Esophagus squamous epithelium (tissue), 5 donors: Measurements from ENCODE around the gene ADCK1. TPM values are rescaled to one million over a fixed set of nuclear protein-coding genes. Genes with fewer than 3 reads are reported as not detected.

Experiments used
- DNase-seq: peaks from one replicate; lab custom pipeline; 2025; lab: John Stamatoyannopoulos, UW
- H3K27ac ChIP-seq, 4 donors: fragments of 200-600 bp; sonication (generic); one replicate each; pipeline ENCODE4 v1.5.1; 2016 to 2019; ENCODE audit warnings: mild to moderate bottlenecking in 1 of 4
- H3K27me3 ChIP-seq, 4 donors: fragments of 200-600 bp; sonication (generic); 1 replicate in 3 of 4; 2 replicates in 1 of 4; pipeline versions ENCODE4 v1.5.1 to v1.6.0; 2017 to 2021; ENCODE audit warnings: antibody characterized with exemption in 1 of 4
- H3K36me3 ChIP-seq, 3 donors: fragments of 200-600 bp; sonication (generic); one replicate each; pipeline ENCODE4 v1.5.1; 2016 to 2019
- H3K4me1 ChIP-seq, 3 donors: fragments of 200-600 bp; sonication (generic); one replicate each; pipeline ENCODE4 v1.5.1; 2017 to 2019
- H3K4me3 ChIP-seq, 4 donors: fragments of 200-600 bp; sonication (generic); 1 replicate in 3 of 4; 2 replicates in 1 of 4; pipeline ENCODE4 v1.5.1; 2016 to 2019; ENCODE audit warnings: mild to moderate bottlenecking in 2 of 4, moderate library complexity in 1 of 4
- H3K9me3 ChIP-seq, 3 donors: fragments of 200-600 bp; sonication (generic); one replicate each; pipeline ENCODE4 v1.5.1; 2016 to 2019
- CTCF ChIP-seq, 6 experiments: fragments of 450-650 bp in 4 of 6; fragments of 200-600 bp in 2 of 6; sonication (generic) in 2 of 6; IDR thresholded peaks; one replicate each; pipeline ENCODE4 v1.5.1; 2016 to 2019; ENCODE audit warnings: antibody characterized with exemption in 6 of 6, mild to moderate bottlenecking in 4 of 6, moderate library complexity in 4 of 6
- POLR2A ChIP-seq, 4 donors: fragments of 450-650 bp; IDR thresholded peaks; one replicate each; pipeline ENCODE4 v1.6.1; 2017; ENCODE audit warnings: antibody characterized with exemption in 4 of 4, mild to moderate bottlenecking in 4 of 4, moderate library complexity in 3 of 4
- WGBS, 2 donors: methylation state at CpG; one replicate each; pipeline ENCODE4 v1.1.5; 2018; 5-methylcytosine and 5-hydroxymethylcytosine counted together
- intact Hi-C: fragments of 100-400 bp; cut with DNase I; formaldehyde crosslinking; loops from one replicate; pipeline ENCODE4 v1.15.0; 2022
- total RNA-seq, 4 donors: library from RNA; depleted of rRNA; stranded (reverse); fragments of >200 nt; gene quantifications; one replicate each; pipeline ENCODE4 v1.1.0, GENCODE V29; 2016
- donor health status: DM: yes; HTN: yes; CAD: no.

ADCK1 gene
- total RNA-seq = 1 to 10 TPM; 3.6 to 5.4 (median 4.4) TPM

- H3K27ac ChIP-seq = peak within 1 kb of the TSS; percentile 82 to 95 (median 88)
- no peaks in the 10 kb centered on the region for H3K27me3 ChIP-seq
Measured at GRCh38 chr14:77799863-77800730, at the start of gene ADCK1. Gene ADCK1, plus strand, starts transcription at chr14:77800109. Its CDS starts 18,870 bp downstream, at chr14:77818979.

GRCh38 chr14:77752266-77752665 lies 47.6 kb upstream of the ADCK1 start:
- Histone ChIP-seq H3K9me3 (no peaks in the 10 kb centered on the region), H3K27ac (no peak overlapping the region), H3K27me3 (no peaks in the 10 kb centered on the region), H3K4me3 (no peak overlapping the region), H3K36me3 (peaks cover 0 to 93% (median 22%) of the 10 kb centered on the region in 3 donors), H3K4me1 (peaks cover 0 to 27% (median 6%) of the 10 kb centered on the region in 3 donors)
- 94 to 97% methylated on average over 2 of the region's 2 CpGs for WGBS, 2 donors
- DNase-seq = no peak
- intact Hi-C loops = no loop called here
- no peak for TF ChIP-seq CTCF (IDR thresholded peaks at IDR 0.05)
- TF ChIP-seq POLR2A (IDR thresholded peaks at IDR 0.05) = no peak

More at GRCh38 chr14:77799863-77800730, at the start of gene ADCK1:
- no peaks in the 10 kb centered on the region for H3K9me3 ChIP-seq
- H3K4me1 ChIP-seq = peaks cover 0 to 24% (median 5%) of the 10 kb centered on the region in 3 donors
- no peaks in the 10 kb centered on the region for H3K36me3 ChIP-seq
- H3K4me3 ChIP-seq = peak within 1 kb of the TSS; percentile 63 to 97 (median 84)
- peak in 5 of 6 experiments; percentile 10 to 43 (median 35) for TF ChIP-seq CTCF (IDR thresholded peaks at IDR 0.05)
- peak in 3 of 4 donors; percentile 24 to 42 (median 37) for TF ChIP-seq POLR2A (IDR thresholded peaks at IDR 0.05)
- 0 to 1% methylated on average over 6 to 18 of the region's 66 CpGs for WGBS, 2 donors
- intact Hi-C loops = no loop called here
- DNase-seq = peak; percentile 48

- Histone ChIP-seq H3K9me3 (no peaks in the 10 kb centered on the region), H3K4me3 (no peak overlapping the region), H3K27me3 (no peaks in the 10 kb centered on the region), H3K36me3 (peaks cover 0 to 86% (median 22%) of the 10 kb centered on the region in 3 donors), H3K27ac (no peak overlapping the region), H3K4me1 (peaks cover 0 to 34% (median 6%) of the 10 kb centered on the region in 3 donors)
- DNase-seq = no peak
- 77 to 79% methylated on average over 3 of the region's 3 CpGs for WGBS, 2 donors
- intact Hi-C loops = no loop called here
- TF ChIP-seq CTCF (IDR thresholded peaks at IDR 0.05) (no peak), POLR2A (IDR thresholded peaks at IDR 0.05) (no peak)
Measured at GRCh38 chr14:77752799-77753516, 47.0 kb upstream of the ADCK1 start.

- Histone ChIP-seq H3K27me3 (no peaks in the 10 kb centered on the region), H3K27ac (peak within 1 kb of the TSS; percentile 91 to 97 (median 94)), H3K9me3 (no peaks in the 10 kb centered on the region), H3K4me3 (peak within 1 kb of the TSS; percentile 75 to 96 (median 84)), H3K4me1 (peaks cover 0 to 58% (median 25%) of the 10 kb centered on the region in 3 donors), H3K36me3 (peaks cover 0 to 11% (median 0%) of the 10 kb centered on the region in 3 donors)
- intact Hi-C loops = no loop called here
- 0% methylated on average over 24 to 25 of the region's 60 CpGs for WGBS, 2 donors
- peak; percentile 50 for DNase-seq
- TF ChIP-seq CTCF (IDR thresholded peaks at IDR 0.05) (peak in 2 of 6 experiments; percentile 7 to 10), POLR2A (IDR thresholded peaks at IDR 0.05) (peak in 3 of 4 donors; percentile 53 to 76 (median 62))
Measured at GRCh38 chr14:77760381-77761204, 39.3 kb upstream of the ADCK1 start, which contains the start of gene SNW1. Gene SNW1, minus strand, starts transcription at chr14:77761156. Its CDS starts 29 bp downstream, at chr14:77761127.
